ENCODE measurements around the gene GID8.
A peak's percentile ranks its signal among the peaks of the same experiment; 100 is the strongest.
"Not testable (repeated sequence)": the region's sequence is repeated elsewhere in the genome, so short reads cannot be mapped to it uniquely, and the experiment has no call there.

GID8 gene

DNA sequence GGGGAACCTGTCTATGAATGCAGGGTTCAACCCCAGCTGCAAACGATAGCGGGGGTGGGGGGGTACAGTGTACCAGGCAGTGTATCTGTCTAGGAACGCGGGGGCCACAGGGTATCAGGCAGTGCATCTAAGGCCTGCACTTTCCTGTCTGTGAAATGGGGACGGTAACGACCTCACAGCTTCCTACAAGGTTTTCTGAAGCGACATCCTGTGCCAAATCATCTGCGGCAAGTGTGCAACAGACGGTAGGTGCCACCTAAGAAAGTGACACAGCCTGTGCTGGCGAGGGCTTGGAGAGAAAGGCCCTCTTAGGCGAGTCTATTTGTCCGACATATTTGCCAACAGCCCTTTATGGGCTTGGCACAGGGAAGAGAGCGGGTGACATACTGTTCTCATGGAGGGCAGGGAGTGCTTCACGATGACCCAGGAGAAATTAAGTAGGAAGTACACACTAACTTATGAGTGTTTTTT, 15.5 kb upstream of the GID8 start:
- DNase-seq (ENCODE audit: low read depth) = no peak

DNA sequence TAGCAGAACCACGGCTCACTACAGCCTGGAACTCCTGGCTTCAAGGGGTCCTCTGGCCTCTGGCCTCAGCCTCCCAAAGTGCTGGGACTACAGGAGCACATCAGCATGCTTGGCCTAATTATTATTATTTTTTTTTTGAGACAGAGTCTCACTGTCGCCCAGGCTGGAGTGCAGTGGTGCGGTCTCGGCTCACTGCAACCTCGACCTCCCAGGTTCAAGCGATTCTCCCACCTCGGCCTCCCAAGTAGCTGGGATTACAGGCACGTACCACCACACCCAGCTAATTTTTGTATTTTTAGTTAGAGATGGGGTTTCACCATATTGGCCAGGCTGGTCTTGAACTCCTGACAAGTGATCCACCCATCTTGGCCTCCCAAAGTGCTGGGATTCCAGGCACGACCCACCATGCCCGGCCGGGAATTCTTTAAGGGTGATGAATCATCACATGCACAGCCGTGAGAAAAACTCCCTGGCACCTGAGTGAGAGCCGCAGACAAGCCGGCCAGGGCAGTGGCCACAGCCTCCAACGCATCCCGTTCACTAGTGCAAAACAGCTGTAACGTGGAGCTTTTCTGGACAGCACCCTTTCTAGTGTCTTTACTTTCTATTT, 14.8 kb upstream of the GID8 start:
- not testable (repeated sequence) for DNase-seq (ENCODE audit: low read depth)

DNA sequence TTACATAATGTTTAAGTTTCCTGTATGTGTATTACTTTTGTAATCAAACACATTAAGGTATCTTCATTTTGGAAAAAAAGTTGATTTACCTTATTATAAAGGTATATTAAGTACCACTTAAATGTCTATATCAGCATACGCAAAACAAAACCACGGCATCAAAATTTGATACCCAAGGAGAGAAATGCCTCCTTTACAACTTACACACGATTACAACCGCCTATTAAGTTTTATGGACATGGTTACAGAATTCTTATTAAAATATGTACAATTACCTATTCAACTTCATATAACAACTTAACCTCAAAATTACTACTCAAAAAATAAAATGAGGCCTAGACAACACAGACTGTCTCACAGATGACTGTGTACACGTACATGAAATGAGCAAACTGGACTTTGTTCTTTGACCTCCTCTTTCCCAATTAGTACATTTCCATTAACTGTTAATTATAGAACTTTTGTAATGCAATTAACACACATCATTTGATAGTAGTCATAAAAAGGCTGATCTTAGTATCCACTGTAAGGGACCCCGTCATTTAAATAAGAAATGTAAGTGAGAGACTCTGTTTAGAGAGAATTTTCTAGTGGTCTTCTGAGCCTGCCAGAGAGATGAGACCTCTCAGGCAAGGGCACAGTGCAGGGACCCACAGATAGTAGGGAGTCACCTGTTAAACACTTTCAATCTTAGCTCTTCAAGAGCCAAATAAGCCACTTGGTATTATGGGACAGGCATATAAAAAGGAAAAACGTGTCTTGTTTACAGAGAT, 14.1 kb upstream of the GID8 start:
- no peak for DNase-seq (ENCODE audit: low read depth)

DNA sequence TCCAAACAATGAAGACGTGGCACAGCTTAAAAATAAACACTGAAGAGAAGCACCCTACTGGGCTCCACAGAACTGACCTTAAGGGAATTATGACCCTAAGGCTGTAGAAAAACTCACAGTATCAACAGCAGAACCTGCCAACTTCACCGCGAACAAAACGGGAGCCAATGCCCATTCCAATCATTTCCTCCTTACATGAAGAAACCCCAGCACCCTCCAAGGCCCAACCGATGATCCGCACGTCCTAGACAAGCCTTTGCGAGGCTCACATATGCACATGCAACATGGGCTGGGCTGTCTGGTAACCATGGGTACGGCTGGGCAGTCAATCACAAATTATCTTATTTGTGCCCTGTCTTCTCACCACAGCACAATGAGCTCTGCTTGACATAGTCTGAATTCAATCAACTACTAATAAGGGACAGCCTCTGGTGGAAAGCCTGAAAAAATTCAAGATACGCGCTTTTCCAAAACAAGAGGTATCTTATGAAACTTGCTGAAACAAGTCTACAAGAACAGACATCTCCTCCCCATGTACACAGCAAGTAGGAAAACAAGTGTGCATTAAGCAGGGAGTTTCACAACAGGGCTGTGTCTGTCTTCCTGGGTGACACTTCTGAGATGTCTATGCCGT, 13.4 kb upstream of the GID8 start:
- no peak for DNase-seq (ENCODE audit: low read depth)

DNA sequence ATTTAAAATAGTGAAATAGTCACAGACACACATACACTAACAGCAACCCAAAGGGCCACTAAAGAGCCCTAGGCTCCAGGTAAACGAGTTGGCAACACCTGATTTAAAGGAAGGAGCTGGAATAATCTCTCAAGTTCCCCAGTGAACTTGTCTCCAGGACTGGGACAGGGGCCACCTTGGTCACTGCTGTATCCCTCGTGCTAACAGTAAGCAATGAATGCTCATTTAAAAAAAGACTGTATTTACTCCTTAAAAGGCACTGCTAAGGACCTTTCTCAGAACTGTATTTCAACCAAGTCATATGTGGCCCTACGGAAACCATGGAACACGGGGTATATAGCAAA, 12.9 kb upstream of the GID8 start:
- no peak for DNase-seq (ENCODE audit: low read depth)

DNA sequence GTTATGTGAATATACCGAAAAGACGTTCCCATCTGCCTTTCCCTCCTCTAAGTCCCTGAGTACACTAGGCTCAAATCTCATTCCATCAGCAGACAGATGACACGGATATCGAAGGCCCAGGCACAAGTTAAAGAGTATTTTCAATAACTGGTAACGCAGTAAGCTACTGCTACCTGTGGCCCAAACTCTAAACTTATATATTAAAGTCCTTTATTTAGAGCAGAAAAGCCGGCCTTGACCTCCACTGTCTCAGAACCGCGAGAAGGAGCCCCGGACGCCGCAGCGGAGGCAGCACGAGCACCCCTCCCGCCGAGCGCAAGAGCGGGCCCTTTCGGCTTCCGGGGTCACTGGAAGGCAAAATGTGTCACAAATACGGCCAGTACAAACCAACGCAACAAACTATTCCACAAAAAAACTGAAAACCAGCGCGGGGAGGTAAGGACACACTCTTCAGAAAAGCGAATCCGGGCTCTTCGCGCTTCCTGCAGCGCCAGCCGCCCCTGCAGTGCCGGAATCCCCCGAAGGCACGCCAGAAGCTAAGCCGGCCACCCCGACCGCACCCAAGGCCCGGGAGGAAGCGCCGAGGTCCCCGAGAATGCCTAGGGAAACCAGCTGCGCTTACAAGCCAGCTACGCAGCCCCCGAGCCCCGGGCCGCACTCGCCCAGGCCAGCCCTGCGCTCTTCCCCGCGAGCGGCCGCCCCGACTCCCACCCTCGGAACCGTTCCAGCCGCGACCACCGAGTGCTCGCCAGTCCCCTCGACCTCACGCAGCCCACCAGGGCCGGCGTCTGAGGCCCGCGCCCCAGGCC, 12.3 kb upstream of the GID8 start:
- DNase-seq (ENCODE audit: low read depth) = no peak

DNA sequence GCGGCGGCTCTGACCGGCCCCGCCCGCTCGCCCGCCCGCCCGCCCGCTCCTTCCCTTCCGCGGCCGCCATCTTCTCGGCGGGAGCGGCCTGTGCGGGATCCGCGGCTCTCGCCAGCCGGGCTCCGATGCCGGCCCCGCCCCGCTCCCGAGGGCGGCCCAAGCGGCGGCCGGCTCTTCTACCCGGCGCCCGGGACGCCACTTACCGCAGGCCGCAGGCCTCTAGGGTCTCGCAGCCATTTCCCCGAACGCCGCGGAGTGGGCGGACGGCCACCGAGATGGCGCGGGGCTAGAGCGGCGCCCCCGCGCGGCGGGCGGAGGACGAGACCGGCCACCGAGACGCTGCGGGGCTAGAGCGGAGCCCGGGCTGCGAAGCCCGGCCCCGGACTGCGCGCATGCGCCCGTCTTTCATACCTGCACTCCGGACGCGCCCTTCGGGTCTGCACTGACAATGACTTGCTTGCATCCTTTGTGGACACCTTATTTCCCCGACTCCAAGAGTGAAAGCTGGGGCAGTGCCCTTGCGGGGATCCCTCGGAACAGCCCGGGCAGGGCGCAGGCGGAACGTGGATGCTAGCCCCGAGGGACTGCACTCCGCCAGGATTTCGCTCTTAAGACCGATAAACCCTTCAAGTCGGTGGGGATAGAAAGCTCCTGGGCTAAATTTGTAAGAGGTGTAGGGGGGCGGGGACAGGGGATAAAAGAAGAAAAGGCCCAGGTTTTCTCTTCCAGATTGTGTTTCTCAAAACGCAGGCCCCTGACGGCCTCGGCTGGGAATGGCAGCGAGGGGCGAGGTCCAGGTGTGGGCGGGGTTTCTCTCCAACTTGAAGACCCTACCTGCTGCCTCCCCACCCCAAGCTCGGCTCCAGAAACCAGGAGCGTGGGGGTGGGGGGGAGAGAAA, 11.5 kb upstream of the GID8 start, which contains the start of gene DIDO1:
Gene DIDO1, minus strand, starts transcription at position 277 of the 899 bp plus-strand sequence.
- DNase-seq (ENCODE audit: low read depth) = peak; percentile 68

DNA sequence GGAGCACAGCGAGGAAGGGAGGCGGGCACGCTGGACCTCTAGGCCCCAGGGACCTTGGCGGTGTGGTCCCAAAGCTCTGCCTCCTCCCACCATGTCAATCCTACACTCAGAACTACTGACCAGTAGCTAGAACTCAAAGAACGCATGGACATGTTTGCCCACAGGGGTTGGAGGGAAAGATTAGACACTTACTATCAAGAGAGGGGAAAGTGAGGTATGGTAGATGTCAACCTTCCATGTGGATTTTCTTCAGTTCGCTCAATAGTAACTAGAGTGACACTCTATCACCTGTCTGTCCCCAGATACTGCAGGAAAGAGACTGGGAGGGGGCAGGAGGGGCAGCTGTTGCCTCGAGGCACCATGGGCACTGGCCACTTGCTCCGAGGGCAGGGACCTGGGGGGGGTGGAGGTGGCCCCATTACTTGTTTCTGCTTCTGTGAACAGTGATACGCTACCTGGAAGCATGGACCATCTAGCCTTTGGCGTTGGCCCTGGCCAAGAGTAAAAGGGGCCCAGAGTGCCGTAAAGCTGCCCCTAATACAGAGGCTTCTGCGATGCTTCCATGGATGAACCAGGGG, 10.7 kb upstream of the GID8 start:
- DNase-seq (ENCODE audit: low read depth) = no peak

DNA sequence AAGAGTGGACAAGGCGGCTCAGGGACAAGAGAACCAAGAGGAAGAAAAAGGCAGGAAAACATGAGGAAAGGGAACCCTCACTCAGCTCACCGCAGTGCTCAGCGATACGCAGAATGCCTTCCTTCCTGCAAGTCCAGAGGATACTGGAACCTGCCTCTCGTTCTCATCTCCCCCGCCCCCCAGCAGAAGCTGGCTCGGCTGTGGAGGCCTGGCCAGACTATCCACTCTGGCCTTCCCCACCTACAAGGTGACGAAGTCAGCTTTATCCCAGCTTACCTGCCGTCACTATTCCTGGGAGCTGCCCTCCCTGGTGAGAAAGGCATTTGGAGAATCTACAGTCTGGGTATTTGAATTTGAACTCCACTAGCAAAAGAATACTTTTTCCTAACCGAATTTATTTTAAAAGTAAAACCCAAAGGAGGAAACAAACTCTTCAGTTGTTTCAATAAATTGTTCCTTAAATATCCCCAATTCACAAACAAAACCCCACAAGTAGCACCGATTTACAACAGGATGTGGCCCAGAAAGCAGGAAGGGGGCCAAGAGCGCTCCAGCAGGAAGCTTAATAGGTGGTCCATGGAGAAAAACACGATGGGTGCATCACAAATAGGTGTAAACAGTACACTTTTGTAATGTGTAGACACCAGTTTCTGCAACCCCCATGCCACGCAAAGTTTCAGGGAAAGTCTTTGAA, 9.6 kb upstream of the GID8 start:
- DNase-seq (ENCODE audit: low read depth) = no peak

DNA sequence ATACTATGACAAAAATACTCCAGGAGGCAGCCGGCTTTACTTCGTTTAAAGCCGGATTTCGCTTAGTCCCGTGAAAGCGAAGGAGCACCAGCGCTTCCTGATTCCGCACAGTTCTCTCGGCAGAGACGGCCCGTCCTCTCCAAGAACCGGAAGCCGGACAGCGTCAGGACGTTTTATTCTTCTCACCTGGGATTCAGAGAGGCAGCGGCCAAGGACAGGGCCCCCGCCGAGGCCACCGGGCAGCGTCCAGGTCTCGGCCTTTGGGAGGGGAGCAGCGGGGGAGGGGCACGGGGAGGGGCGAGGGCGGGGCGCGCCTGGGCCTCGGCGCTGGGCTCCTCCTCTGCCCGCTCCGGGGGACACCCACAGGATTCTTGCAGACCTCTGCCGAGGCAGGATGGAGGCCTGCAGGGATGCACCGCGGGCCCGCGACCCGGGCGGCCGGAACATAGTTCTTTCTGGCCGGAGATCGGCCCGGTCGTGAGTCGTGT, 8.9 kb upstream of the GID8 start:
- DNase-seq (ENCODE audit: low read depth) = no peak

DNA sequence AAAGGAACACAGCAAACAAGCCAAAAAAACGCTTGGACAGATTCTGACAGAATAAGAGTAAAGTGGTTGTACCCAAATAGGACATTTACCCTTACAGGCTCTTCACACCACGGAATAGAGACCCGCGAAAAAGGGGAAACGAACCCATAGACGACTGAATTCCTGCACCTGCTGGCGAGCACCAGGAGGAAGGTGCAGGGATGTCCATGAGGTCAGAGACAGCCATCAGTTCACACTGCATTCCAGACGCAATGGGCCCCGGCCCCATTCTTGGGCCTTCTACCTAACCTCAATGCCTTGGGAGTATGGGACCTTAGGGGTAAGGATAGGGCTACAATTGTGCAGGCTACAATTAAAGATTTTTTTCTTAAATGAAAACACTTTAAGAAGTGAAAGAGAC, 6.5 kb upstream of the GID8 start:
- no peak for DNase-seq (ENCODE audit: low read depth)

DNA sequence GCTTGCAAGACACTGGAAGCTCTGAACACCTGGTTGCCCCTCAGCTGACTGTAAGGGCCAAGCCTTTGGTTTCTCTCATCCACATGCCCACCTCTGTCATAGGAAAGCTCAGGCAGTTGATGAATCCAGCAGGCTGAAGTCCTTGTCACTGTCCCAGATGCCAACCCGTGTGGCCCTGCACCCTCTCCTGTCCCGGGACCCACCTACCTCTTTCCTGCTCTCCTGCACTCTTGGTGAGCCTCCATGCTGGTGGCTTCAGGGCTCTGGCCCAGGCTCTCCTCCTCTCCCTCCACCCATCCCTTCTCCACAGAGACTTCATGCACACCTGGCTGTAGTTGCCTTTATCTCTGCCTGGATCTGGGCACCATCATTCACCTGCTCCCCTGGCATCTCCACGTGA, 4.0 kb upstream of the GID8 start:
- DNase-seq (ENCODE audit: low read depth) = no peak

DNA sequence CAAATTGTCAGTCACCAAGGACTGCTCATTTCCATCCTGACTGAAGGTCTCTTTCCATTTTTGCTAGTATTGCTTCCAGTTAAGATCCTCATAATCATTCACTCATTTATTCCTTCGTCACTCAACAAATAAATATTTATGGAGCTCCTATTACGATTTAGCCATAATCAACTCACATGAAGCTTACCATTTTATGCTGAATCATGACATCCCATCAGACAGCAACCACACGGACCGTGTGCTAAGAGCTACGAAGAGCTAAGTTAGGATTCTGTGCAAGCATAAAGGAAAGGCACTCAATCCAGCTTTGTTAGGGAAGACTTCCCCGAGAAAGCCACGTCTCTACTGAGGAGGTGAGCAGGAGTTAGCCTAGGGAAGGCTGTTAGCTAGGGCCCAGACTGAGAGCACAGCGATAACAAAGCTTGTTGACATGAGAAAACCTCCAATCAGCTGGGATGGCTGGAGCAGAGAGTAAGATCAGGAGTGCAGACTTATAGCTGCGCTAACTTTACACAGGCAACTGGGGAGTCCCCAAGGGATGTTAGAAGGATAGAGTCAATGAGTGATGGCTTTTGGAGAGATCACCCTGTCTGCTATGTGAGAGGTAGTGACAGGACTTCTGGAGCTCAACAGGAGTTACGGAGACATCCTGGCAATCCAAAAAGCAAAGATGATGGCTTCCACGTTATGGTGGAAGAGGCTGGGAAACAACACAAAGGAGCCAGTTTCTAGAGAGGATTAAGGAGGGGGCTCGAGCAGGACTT, 2.6 kb upstream of the GID8 start:
- DNase-seq (ENCODE audit: low read depth) = no peak

DNA sequence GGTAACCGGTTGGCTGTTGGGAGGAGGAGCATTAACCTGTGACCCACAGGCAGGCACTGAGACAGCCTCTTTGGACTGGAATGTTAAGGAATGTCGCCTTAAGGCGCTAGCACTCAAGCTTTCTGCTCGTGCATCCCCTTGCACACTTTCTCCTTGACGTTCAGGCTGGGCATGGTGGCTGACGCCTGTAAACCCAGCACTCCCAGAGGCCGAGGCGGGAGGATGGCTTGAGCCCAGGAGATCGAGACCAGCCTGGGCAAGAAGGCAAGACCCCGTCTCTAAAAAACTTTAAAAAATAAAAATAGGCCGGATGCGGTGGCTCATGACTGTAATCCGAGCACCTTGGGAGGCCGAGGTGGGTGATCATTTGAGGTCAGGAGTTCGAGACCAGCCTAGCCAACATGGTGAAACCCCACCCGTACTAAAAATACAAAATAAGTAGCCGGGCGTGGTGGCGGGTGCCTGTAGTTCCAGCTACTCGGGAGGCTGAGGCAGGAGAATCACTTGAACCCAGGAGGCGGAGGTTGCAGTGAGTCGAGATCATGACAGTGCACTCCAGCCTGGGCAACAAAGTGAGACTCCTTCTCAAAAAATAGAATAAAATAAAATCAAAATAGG, 1.9 kb upstream of the GID8 start:
- DNase-seq (ENCODE audit: low read depth) = no peak

DNA sequence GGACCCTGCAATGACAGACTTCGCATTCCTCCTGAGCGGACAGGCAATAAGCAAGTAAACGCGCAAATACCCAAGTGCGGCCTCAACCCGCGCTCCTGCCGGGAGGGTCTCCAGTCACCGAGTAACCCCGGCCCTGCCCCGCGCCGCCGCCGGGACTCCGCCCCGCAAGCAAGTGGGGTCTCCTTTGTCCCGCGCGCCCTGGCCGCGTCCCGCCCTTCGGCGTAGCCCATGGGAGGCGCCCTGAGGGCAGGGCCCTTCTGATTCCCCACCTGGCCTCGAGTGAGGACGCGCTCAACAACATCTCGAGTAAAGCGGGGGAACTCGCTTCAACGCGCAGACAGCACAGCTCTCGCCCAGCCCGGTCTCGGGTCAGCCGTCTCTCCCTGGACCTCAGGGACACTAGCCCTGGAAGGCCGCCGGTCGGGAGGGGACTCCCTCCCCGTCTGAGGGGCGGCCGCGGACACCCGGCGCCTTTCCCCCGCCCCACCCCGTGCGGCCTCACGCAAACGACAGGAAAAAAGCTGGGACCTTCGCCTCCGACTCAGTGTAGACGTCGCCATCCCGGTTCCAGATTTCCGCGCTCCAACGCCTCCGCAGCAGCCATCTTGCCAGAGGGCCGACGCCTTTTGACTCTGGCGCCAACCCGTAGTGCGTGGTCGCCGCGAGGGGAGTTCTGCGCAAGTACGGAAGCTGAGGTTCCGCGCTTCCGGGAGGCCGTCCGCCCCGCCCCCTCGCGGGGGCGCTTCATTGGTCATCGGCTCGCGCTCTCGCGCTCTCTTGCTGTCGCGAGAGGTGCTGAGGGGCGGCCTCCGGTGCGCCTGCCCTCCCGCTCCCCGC, 461 bp upstream of the GID8 start:
- peak; percentile 90 for DNase-seq (ENCODE audit: low read depth)

DNA sequence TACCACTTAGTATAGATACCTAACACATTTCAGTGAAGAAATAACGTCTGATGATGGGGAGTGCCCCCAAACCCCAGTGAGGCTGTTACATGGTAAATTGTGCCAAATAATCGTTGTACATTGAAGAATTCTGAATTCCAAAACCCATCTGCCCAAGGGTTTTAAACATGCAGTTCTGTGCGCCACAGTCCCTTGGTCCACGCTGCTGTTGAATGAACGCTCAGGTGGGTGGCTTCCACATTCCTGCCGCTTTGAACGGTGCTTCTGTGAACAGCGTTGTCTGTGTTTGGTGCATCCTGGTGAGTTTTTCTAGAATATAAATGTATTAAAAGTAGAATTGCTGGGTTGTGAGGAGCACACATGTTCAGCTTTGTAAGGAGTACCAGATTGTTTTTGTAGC, 2.9 kb downstream of the GID8 start:
- no peak for DNase-seq (ENCODE audit: low read depth)

DNA sequence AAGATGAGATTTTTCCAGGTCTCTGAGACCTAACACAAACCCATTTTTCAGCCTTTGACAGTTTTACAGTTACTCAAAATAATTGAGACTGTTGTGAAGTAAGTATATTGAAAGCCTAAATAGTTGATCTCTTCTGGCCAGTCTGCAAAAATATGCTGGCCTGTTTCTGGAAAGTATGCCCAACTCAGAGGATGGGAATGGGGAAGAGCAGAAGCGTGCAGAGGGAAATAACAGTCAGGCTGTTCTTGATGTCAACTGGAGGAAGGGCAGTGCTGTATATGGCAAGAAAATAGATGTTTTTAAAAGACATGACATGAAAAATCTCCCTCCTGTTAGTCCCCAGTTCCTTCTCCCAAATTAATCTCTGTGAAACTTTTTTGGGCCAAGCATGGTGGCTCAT, 3.8 kb downstream of the GID8 start:
- no peak for DNase-seq (ENCODE audit: low read depth)

DNA sequence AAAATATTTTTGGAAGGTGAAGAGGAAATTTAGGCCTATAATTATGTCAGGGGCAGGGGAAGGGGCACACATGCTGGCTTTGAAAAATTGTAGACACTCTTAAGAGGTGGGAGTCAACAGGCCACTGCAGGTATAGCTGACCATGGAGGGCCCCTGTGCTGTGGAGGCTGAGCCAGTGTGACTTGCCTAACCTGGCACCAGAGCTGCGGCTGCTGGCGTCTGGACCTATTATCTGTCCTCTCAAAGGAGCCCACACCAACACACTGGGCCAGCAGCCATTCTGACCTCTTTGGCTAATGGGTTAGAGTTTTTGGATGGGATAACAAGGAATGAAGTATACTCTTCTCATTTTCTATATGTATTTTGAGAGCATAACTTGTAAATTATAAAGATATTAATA, 4.5 kb downstream of the GID8 start:
- no peak for DNase-seq (ENCODE audit: low read depth)
